ENCODE measurements around the gene RETSAT. TPM values are rescaled to one million over a fixed set of nuclear protein-coding genes. Genes with fewer than 3 reads are reported as not detected.
A peak's percentile ranks its signal among the peaks of the same experiment; 100 is the strongest.
"Not testable (repeated sequence)": the region's sequence is repeated elsewhere in the genome, so short reads cannot be mapped to it uniquely, and the experiment has no call there.

Gene RETSAT
- total RNA-seq, 1 experiment from 2014 or later, result 32.3 TPM

GRCh38 chr2:85326406-85327159 lies 27.7 kb downstream of the RETSAT start:
- H3K4me1 ChIP-seq, result peaks cover 25% of the 10 kb centered on the region
- TSS peak; percentile 35 for BruUV-seq (replicated peaks)
- DNase-seq, result no peak
- peaks cover 60% of the 10 kb centered on the region for H3K36me3 Mint-ChIP-seq (ENCODE audit: insufficient read depth, unreplicated experiment)
- H3K27me3 ChIP-seq (replicated peaks; ENCODE audit: control insufficient read depth, insufficient read depth, low read length), result no peaks in the 10 kb centered on the region
- H3K4me3 ChIP-seq (ENCODE audit: low read depth, low read length), result peak overlapping the region; percentile 93
- no peaks in the 10 kb centered on the region for H3K9me3 ChIP-seq
- POLR2A ChIA-PET, result interaction anchor here (0.5 to 2.5 kb wide), 6 partner anchors 8 to 215 kb away, joined by 3 to 18 read pairs (median 6); partner anchors contain the start of genes ELMOD3, RETSAT and SH2D6
- peaks cover 22% of the 10 kb centered on the region for H3K4me1 Mint-ChIP-seq (ENCODE audit: low read depth, unreplicated experiment)
- no peak for TF ChIP-seq CTCF (IDR thresholded peaks at IDR 0.05; ENCODE audit: insufficient read depth in 1 of 2, low read depth in 1 of 2, low read length in 1 of 2, severe bottlenecking in 1 of 2, unreplicated experiment in 1 of 2)
- peak overlapping the region; percentile 97 for H3K27ac Mint-ChIP-seq (ENCODE audit: unreplicated experiment)
- intact Hi-C loops (cut with micrococcal nuclease; ENCODE audit: unreplicated experiment), result loop anchor here (5.0 kb wide), 1 partner anchor 211 kb away; the partner anchor contains the start of gene MAT2A
- peaks cover 5% of the 10 kb centered on the region; the same call in 1 of the 2 replicates for H3K36me3 ChIP-seq (ENCODE audit: control insufficient read depth, insufficient read depth, low read length)
- CTCF ChIA-PET, result interaction anchor here (0.7 kb wide), 1 partner anchor 278 kb away, joined by 3 read pairs; no protein-coding TSS in a partner anchor
- H3K9me3 Mint-ChIP-seq (ENCODE audit: unreplicated experiment), result peaks cover 7% of the 10 kb centered on the region
- peak overlapping the region; percentile 86 for H3K4me3 Mint-ChIP-seq (ENCODE audit: unreplicated experiment)
- H3K27me3 Mint-ChIP-seq (ENCODE audit: insufficient read depth, unreplicated experiment), result no peaks in the 10 kb centered on the region

GRCh38 chr2:85325466-85325811 lies 28.9 kb downstream of the RETSAT start:
- Histone ChIP-seq H3K4me3 (ENCODE audit: low read depth, low read length) (peak overlapping the region; percentile 16; the same call in 1 of the 2 replicates), H3K9me3 (no peaks in the 10 kb centered on the region), H3K36me3 (ENCODE audit: control insufficient read depth, insufficient read depth, low read length) (peaks cover 5% of the 10 kb centered on the region; the same call in 1 of the 2 replicates), H3K27me3 (replicated peaks; ENCODE audit: control insufficient read depth, insufficient read depth, low read length) (no peaks in the 10 kb centered on the region), H3K4me1 (peaks cover 25% of the 10 kb centered on the region)
- ChIA-PET CTCF (no interaction called here), POLR2A (interaction anchor here (0.5 to 1.0 kb wide), 3 partner anchors 186 to 236 kb away, joined by 3 to 5 read pairs (median 4); partner anchors contain the start of genes GGCX and MAT2A)
- H3K4me3 Mint-ChIP-seq (ENCODE audit: unreplicated experiment), result peak overlapping the region; percentile 86
- H3K9me3 Mint-ChIP-seq (ENCODE audit: unreplicated experiment), result peaks cover under 1% of the 10 kb centered on the region
- no peak for TF ChIP-seq CTCF (IDR thresholded peaks at IDR 0.05; ENCODE audit: insufficient read depth in 1 of 2, low read depth in 1 of 2, low read length in 1 of 2, severe bottlenecking in 1 of 2, unreplicated experiment in 1 of 2)
- H3K27me3 Mint-ChIP-seq (ENCODE audit: insufficient read depth, unreplicated experiment), result no peaks in the 10 kb centered on the region
- peaks cover 22% of the 10 kb centered on the region for H3K4me1 Mint-ChIP-seq (ENCODE audit: low read depth, unreplicated experiment)
- no TSS peak for BruUV-seq (replicated peaks)
- H3K27ac Mint-ChIP-seq (ENCODE audit: unreplicated experiment), result peak overlapping the region; percentile 71
- intact Hi-C loops (cut with micrococcal nuclease; ENCODE audit: unreplicated experiment), result loop anchor here (1.0 to 5.0 kb wide), 4 partner anchors 29 to 212 kb away; partner anchors contain the start of genes ELMOD3, MAT2A and RETSAT
- peaks cover 67% of the 10 kb centered on the region for H3K36me3 Mint-ChIP-seq (ENCODE audit: insufficient read depth, unreplicated experiment)
- DNase-seq, result no peak

GRCh38 chr2:85324639-85325465 lies 29.5 kb downstream of the RETSAT start:
- peak; percentile 81 to 83 for DNase-seq
- no peaks in the 10 kb centered on the region for H3K9me3 Mint-ChIP-seq (ENCODE audit: unreplicated experiment)
- Histone ChIP-seq H3K4me1 (peaks cover 25% of the 10 kb centered on the region), H3K9me3 (no peaks in the 10 kb centered on the region), H3K36me3 (ENCODE audit: control insufficient read depth, insufficient read depth, low read length) (peaks cover 7% of the 10 kb centered on the region), H3K4me3 (ENCODE audit: low read depth, low read length) (peak overlapping the region; percentile 16; the same call in 1 of the 2 replicates), H3K27me3 (replicated peaks; ENCODE audit: control insufficient read depth, insufficient read depth, low read length) (no peaks in the 10 kb centered on the region)
- POLR2A ChIA-PET, result interaction anchor here (0.5 to 1.0 kb wide), 3 partner anchors 214 to 370 kb away, joined by 3 to 6 read pairs (median 5); partner anchors contain the start of genes GGCX, GNLY and MAT2A
- peaks cover 24% of the 10 kb centered on the region for H3K4me1 Mint-ChIP-seq (ENCODE audit: low read depth, unreplicated experiment)
- BruUV-seq (replicated peaks), result no TSS peak
- TF ChIP-seq CTCF (IDR thresholded peaks at IDR 0.05; ENCODE audit: insufficient read depth in 1 of 2, low read depth in 1 of 2, low read length in 1 of 2, severe bottlenecking in 1 of 2, unreplicated experiment in 1 of 2), result no peak
- peaks cover 73% of the 10 kb centered on the region for H3K36me3 Mint-ChIP-seq (ENCODE audit: insufficient read depth, unreplicated experiment)
- intact Hi-C loops (cut with micrococcal nuclease; ENCODE audit: unreplicated experiment), result loop anchor here (1.0 to 5.0 kb wide), 4 partner anchors 29 to 212 kb away; partner anchors contain the start of genes ELMOD3, MAT2A and RETSAT
- CTCF ChIA-PET, result no interaction called here
- peak overlapping the region; percentile 86 for H3K4me3 Mint-ChIP-seq (ENCODE audit: unreplicated experiment)
- no peaks in the 10 kb centered on the region for H3K27me3 Mint-ChIP-seq (ENCODE audit: insufficient read depth, unreplicated experiment)
- H3K27ac Mint-ChIP-seq (ENCODE audit: unreplicated experiment), result peak overlapping the region; percentile 71

- peaks cover 29% of the 10 kb centered on the region for H3K4me1 Mint-ChIP-seq (ENCODE audit: low read depth, unreplicated experiment)
- POLR2A ChIA-PET, result interaction anchor here (0.6 to 0.7 kb wide), 2 partner anchors 111 to 370 kb away, joined by 4 to 6 read pairs; partner anchors contain the start of gene GNLY
- H3K36me3 ChIP-seq (ENCODE audit: control insufficient read depth, insufficient read depth, low read length); H3K4me3 ChIP-seq (ENCODE audit: low read depth, low read length); H3K9me3 Mint-ChIP-seq (ENCODE audit: unreplicated experiment); DNase-seq; H3K4me3 Mint-ChIP-seq (ENCODE audit: unreplicated experiment); H3K27me3 ChIP-seq (replicated peaks; ENCODE audit: control insufficient read depth, insufficient read depth, low read length); H3K9me3 ChIP-seq; BruUV-seq (replicated peaks); H3K27ac Mint-ChIP-seq (ENCODE audit: unreplicated experiment); CTCF ChIA-PET; H3K27me3 Mint-ChIP-seq (ENCODE audit: insufficient read depth, unreplicated experiment): not testable (repeated sequence)
- peaks cover 25% of the 10 kb centered on the region for H3K4me1 ChIP-seq
- H3K36me3 Mint-ChIP-seq (ENCODE audit: insufficient read depth, unreplicated experiment), result peaks cover 79% of the 10 kb centered on the region
- intact Hi-C loops (cut with micrococcal nuclease; ENCODE audit: unreplicated experiment), result loop anchor here (2.0 kb wide), 2 partner anchors 65 to 97 kb away; no protein-coding TSS in a partner anchor
Observed at GRCh38 chr2:85323988-85324367, 30.4 kb downstream of the RETSAT start.
